ENCODE data around the gene FRMD4A.

GRCh38 chr10:13917791-13918190, 412.9 kb downstream of the FRMD4A start:
- TF ChIP-seq, protein P1, sequence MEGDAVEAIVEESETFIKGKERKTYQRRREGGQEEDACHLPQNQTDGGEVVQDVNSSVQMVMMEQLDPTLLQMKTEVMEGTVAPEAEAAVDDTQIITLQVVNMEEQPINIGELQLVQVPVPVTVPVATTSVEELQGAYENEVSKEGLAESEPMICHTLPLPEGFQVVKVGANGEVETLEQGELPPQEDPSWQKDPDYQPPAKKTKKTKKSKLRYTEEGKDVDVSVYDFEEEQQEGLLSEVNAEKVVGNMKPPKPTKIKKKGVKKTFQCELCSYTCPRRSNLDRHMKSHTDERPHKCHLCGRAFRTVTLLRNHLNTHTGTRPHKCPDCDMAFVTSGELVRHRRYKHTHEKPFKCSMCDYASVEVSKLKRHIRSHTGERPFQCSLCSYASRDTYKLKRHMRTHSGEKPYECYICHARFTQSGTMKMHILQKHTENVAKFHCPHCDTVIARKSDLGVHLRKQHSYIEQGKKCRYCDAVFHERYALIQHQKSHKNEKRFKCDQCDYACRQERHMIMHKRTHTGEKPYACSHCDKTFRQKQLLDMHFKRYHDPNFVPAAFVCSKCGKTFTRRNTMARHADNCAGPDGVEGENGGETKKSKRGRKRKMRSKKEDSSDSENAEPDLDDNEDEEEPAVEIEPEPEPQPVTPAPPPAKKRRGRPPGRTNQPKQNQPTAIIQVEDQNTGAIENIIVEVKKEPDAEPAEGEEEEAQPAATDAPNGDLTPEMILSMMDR (IDR thresholded peaks at IDR 0.05; ENCODE audit: poor library complexity), result no peak
- no peak for TF ChIP-seq EZH2 (IDR thresholded peaks at IDR 0.05; ENCODE audit: borderline replicate concordance)
- no peak for TF ChIP-seq EZH2phosphoT487 (IDR thresholded peaks at IDR 0.05; ENCODE audit: low read depth, severe bottlenecking, unreplicated experiment)

Data from hepatocyte (in vitro differentiated cells).